OCI-LY1 (cell line): ENCODE measurements around the gene RNF19B.

Source experiments
- H2AFZ ChIP-seq: fragments of 200-600 bp; sonication (generic), shearing (Covaris generic); 2 replicates; pipeline ENCODE4 v1.6.0; 2014; ENCODE audit warnings: antibody characterized with exemption, mild to moderate bottlenecking, low read length
- H3F3A ChIP-seq: fragments of 200-600 bp; sonication (generic), shearing (Covaris generic); 2 replicates; pipeline ENCODE4 v1.6.0; 2014; ENCODE audit warnings: mild to moderate bottlenecking, antibody characterized with exemption, low read length, moderate library complexity; ENCODE audit not compliant: insufficient read depth
- H3K27ac ChIP-seq: fragments of 200-600 bp; sonication (generic); 2 replicates; pipeline ENCODE4 v1.5.1; 2014; ENCODE audit warnings: low read length, mixed run types, mild to moderate bottlenecking, low read depth; ENCODE audit not compliant: poor library complexity, severe bottlenecking
- H3K27me3 ChIP-seq: fragments of 200-600 bp; sonication (generic); 2 replicates; pipeline ENCODE4 v1.6.0; 2014; ENCODE audit warnings: antibody characterized with exemption, mild to moderate bottlenecking, low read length, moderate library complexity; ENCODE audit not compliant: insufficient read depth
- H3K36me3 ChIP-seq: fragments of 200-600 bp; sonication (generic); 2 replicates; pipeline ENCODE4 v1.6.1; 2014; ENCODE audit warnings: mild to moderate bottlenecking, antibody characterized with exemption, low read length, moderate library complexity, mixed read lengths; ENCODE audit not compliant: insufficient read depth
- H3K4me1 ChIP-seq: fragments of 200-600 bp; sonication (generic); 2 replicates; pipeline ENCODE4 v1.5.1; 2014; ENCODE audit warnings: mild to moderate bottlenecking, low read length, moderate library complexity; ENCODE audit not compliant: insufficient read depth, severe bottlenecking
- H3K4me2 ChIP-seq: fragments of 200-600 bp; sonication (generic), shearing (Covaris generic); 2 replicates; pipeline ENCODE4 v1.6.1; 2014; ENCODE audit warnings: low read length
- H3K4me3 ChIP-seq: fragments of 200-600 bp; sonication (generic); 2 replicates; pipeline ENCODE4 v1.5.1; 2014; ENCODE audit warnings: low read length, low read depth, mild to moderate bottlenecking, mixed read lengths; ENCODE audit not compliant: poor library complexity, severe bottlenecking
- H3K79me2 ChIP-seq: fragments of 200-600 bp; shearing (Covaris generic); 2 replicates; pipeline ENCODE4 v1.6.1; 2016; ENCODE audit warnings: mixed run types, low read length, mixed read lengths; ENCODE audit not compliant: insufficient read depth
- H3K9ac ChIP-seq: fragments of 200-600 bp; sonication (generic), shearing (Covaris generic); 2 replicates; pipeline ENCODE4 v1.6.1; 2014; ENCODE audit warnings: mild to moderate bottlenecking, low read length, mixed read lengths
- H3K9me2 ChIP-seq: fragments of 200-600 bp; sonication (generic), shearing (Covaris generic); 2 replicates; pipeline ENCODE4 v1.6.1; 2014; ENCODE audit warnings: low read depth, mild to moderate bottlenecking, low read length, mixed read lengths
- H3K9me3 ChIP-seq: fragments of 200-600 bp; shearing (Covaris generic); 2 replicates; pipeline ENCODE4 v1.6.1; 2014; ENCODE audit warnings: low read length, mixed read lengths
- H4K20me1 ChIP-seq: fragments of 200-600 bp; sonication (generic), shearing (Covaris generic); 2 replicates; pipeline ENCODE4 v1.6.0; 2016; ENCODE audit warnings: mild to moderate bottlenecking, low read length; ENCODE audit not compliant: insufficient read depth
- CTCF ChIP-seq: fragments of 200-600 bp; sonication (generic), shearing (Covaris generic); IDR thresholded peaks from 2 replicates; pipeline ENCODE4 v1.5.1; 2017; ENCODE audit warnings: mild to moderate bottlenecking, antibody characterized with exemption, low read length, moderate library complexity, mixed read lengths
- EZH2 ChIP-seq: fragments of 200-600 bp; sonication (generic), shearing (Covaris generic); IDR thresholded peaks from 2 replicates; pipeline ENCODE4 v1.8.0; 2017; ENCODE audit warnings: borderline replicate concordance, mixed run types, mild to moderate bottlenecking, antibody characterized with exemption, low read length, moderate library complexity, mixed read lengths

Gene RNF19B

GRCh38 chr1:32984455-32985171, 20.0 kb upstream of the RNF19B start:
- Histone ChIP-seq H3K4me1 (peaks cover 32% of the 10 kb centered on the region), H3K27me3 (no peaks in the 10 kb centered on the region), H3K27ac (no peak overlapping the region), H3K4me3 (no peak overlapping the region), H3K9ac (no peak overlapping the region), H3K79me2 (no peaks in the 10 kb centered on the region), H4K20me1 (no peaks in the 10 kb centered on the region), H3K9me3 (no peaks in the 10 kb centered on the region), H3F3A (no peaks in the 10 kb centered on the region), H2AFZ (no peak overlapping the region), H3K36me3 (no peaks in the 10 kb centered on the region), H3K4me2 (no peak overlapping the region), H3K9me2 (no peaks in the 10 kb centered on the region)
- TF ChIP-seq EZH2 (no peak), CTCF (no peak)

GRCh38 chr1:32984090-32984454, 19.5 kb upstream of the RNF19B start:
- H3K79me2 ChIP-seq = no peaks in the 10 kb centered on the region
- TF ChIP-seq EZH2 = no peak
- no peak for TF ChIP-seq CTCF
- H3K4me2 ChIP-seq = no peak overlapping the region
- no peak overlapping the region for H3K9ac ChIP-seq
- H4K20me1 ChIP-seq = no peaks in the 10 kb centered on the region
- H3K4me1 ChIP-seq = peaks cover 32% of the 10 kb centered on the region
- no peak overlapping the region for H3K4me3 ChIP-seq
- no peak overlapping the region for H3K27ac ChIP-seq
- H2AFZ ChIP-seq = no peak overlapping the region
- H3F3A ChIP-seq = no peaks in the 10 kb centered on the region
- H3K36me3 ChIP-seq = no peaks in the 10 kb centered on the region
- H3K27me3 ChIP-seq = no peaks in the 10 kb centered on the region
- H3K9me3 ChIP-seq = no peaks in the 10 kb centered on the region
- no peaks in the 10 kb centered on the region for H3K9me2 ChIP-seq

- Histone ChIP-seq H3F3A (no peaks in the 10 kb centered on the region), H2AFZ (no peak overlapping the region), H3K4me3 (no peak overlapping the region), H3K4me2 (no peak overlapping the region), H3K79me2 (no peaks in the 10 kb centered on the region), H3K9ac (no peak overlapping the region), H3K27me3 (no peaks in the 10 kb centered on the region), H3K9me2 (no peaks in the 10 kb centered on the region), H3K4me1 (peaks cover 32% of the 10 kb centered on the region), H4K20me1 (no peaks in the 10 kb centered on the region), H3K9me3 (no peaks in the 10 kb centered on the region), H3K27ac (no peak overlapping the region), H3K36me3 (no peaks in the 10 kb centered on the region)
- TF ChIP-seq EZH2 = no peak
Measured at GRCh38 chr1:32983020-32983419, 18.4 kb upstream of the RNF19B start.
